Neural crest cell (in vitro differentiated cells): ENCODE results near the gene HBA1. TPM values are rescaled to one million over a fixed set of nuclear protein-coding genes. Genes with fewer than 3 reads are reported as not detected.

ENCODE experiments used
- DNase-seq: peaks from one replicate; pipeline ENCODE4 v3.0.0; 2021; ENCODE audit warnings: low read depth, mixed read lengths, low spot score
- H3K27ac Mint-ChIP-seq: one replicate; pipeline ENCODE4 v1.8.0; 2021; ENCODE audit warnings: mild to moderate bottlenecking, mixed read lengths; ENCODE audit not compliant: unreplicated experiment
- H3K27me3 Mint-ChIP-seq: 2 replicates; pipeline ENCODE4 v1.8.0; 2021; ENCODE audit warnings: low read depth, mild to moderate bottlenecking, mixed read lengths
- H3K36me3 Mint-ChIP-seq: 2 replicates; pipeline ENCODE4 v1.8.0; 2021; ENCODE audit warnings: low read depth, mild to moderate bottlenecking, mixed read lengths
- H3K4me1 Mint-ChIP-seq: 2 replicates; pipeline ENCODE4 v1.8.0; 2021; ENCODE audit warnings: mixed read lengths
- H3K4me3 Mint-ChIP-seq: one replicate; pipeline ENCODE4 v1.8.0; 2021; ENCODE audit warnings: mild to moderate bottlenecking, mixed read lengths
- H3K9me3 Mint-ChIP-seq: 2 replicates; pipeline ENCODE4 v1.8.0; 2021; ENCODE audit warnings: mixed read lengths
- total RNA-seq: library from RNA; stranded (reverse); gene quantifications from 2 replicates; pipeline ENCODE4 v1.2.1, GENCODE V29; 2021
- TF ChIP-seq, protein P1 (sequence below): fragments of 200-600 bp; sonication (generic); conservative IDR thresholded peaks from 2 replicates; pipeline ENCODE4 v1.5.0; 2021; ENCODE audit warnings: antibody characterized with exemption, mild to moderate bottlenecking

Gene HBA1
- total RNA-seq, 1 donor from 2014 or later = not detected

DNA sequence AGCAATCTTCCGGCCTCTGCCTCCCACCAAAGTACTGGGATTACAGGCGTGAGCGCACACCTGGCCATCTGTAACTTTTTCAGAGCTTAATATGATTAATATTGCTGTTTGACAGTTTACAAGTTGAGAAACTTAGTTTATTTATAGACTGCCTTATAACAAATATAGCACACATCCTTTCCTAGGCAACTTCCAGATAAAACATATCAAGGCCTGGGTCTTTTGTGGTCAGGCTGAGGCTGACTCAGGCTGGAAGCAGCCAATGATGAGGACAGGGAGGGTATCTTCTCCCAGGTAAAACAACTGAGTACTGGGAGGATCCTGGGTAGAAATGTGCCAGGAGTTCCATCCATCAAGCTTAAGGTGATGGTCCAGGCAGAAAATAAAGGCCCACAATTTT lies 36.5 kb downstream of the HBA1 start:
- Mint-ChIP-seq H3K27me3 (no peaks in the 10 kb centered on the region), H3K4me1 (no peaks in the 10 kb centered on the region), H3K4me3 (no peak overlapping the region), H3K36me3 (peaks cover 13% of the 10 kb centered on the region), H3K9me3 (no peaks in the 10 kb centered on the region), H3K27ac (no peak overlapping the region)
- no peak for DNase-seq
- TF ChIP-seq, protein P1, sequence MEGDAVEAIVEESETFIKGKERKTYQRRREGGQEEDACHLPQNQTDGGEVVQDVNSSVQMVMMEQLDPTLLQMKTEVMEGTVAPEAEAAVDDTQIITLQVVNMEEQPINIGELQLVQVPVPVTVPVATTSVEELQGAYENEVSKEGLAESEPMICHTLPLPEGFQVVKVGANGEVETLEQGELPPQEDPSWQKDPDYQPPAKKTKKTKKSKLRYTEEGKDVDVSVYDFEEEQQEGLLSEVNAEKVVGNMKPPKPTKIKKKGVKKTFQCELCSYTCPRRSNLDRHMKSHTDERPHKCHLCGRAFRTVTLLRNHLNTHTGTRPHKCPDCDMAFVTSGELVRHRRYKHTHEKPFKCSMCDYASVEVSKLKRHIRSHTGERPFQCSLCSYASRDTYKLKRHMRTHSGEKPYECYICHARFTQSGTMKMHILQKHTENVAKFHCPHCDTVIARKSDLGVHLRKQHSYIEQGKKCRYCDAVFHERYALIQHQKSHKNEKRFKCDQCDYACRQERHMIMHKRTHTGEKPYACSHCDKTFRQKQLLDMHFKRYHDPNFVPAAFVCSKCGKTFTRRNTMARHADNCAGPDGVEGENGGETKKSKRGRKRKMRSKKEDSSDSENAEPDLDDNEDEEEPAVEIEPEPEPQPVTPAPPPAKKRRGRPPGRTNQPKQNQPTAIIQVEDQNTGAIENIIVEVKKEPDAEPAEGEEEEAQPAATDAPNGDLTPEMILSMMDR = no peak

DNA sequence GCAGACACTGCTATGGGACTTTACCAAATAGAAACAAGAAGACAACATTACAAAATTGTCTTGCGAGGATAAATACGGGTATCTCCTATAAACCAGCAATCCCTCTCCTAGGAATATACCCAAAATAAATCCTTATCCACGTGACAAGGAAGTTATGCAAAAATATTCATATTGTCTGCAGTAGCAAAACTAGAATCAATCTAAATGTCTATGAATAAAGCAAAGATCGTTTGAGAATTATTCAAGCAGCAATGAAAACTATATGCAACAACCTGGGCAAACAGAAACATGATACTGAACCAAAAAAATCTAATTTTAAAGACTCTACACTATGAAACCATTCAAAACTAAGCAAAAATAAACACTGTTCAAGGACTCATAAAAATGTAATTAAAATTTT lies 43.5 kb downstream of the HBA1 start:
- Mint-ChIP-seq H3K36me3 (peaks cover 5% of the 10 kb centered on the region), H3K4me3 (no peak overlapping the region), H3K27ac (no peak overlapping the region), H3K9me3 (no peaks in the 10 kb centered on the region), H3K27me3 (no peaks in the 10 kb centered on the region), H3K4me1 (no peaks in the 10 kb centered on the region)
- TF ChIP-seq, protein P1 = no peak
- no peak for DNase-seq

Other genes starting within 250 kb of the HBA1 start
- gene POLR3K, start 123.1 kb upstream of the HBA1 start, total RNA-seq = 35.8 and 36.7 TPM in 2 replicates
- 79.1 and 85.6 TPM in 2 replicates for gene SNRNP25, start 122.9 kb upstream of the HBA1 start, total RNA-seq
- 46.5 TPM in 2 replicates for gene RHBDF1, start 104.0 kb upstream of the HBA1 start, total RNA-seq
- gene MPG, start 98.5 kb upstream of the HBA1 start, total RNA-seq = 47.7 and 50.0 TPM in 2 replicates
- gene NPRL3, start 38.0 kb upstream of the HBA1 start, total RNA-seq = 41.5 and 45.4 TPM in 2 replicates
- gene HBZ, start 24.0 kb upstream of the HBA1 start, total RNA-seq = not detected in 2 replicates
- not detected in 2 replicates for gene HBM, start 10.7 kb upstream of the HBA1 start, total RNA-seq
- gene HBA2, start 3.8 kb upstream of the HBA1 start, total RNA-seq = not detected in 2 replicates
- gene HBQ1, start 3.8 kb downstream of the HBA1 start, total RNA-seq = 1.8 and 2.9 TPM in 2 replicates
- gene LUC7L, start 52.8 kb downstream of the HBA1 start, total RNA-seq = 177 and 192 TPM in 2 replicates
- 89.8 and 97.8 TPM in 2 replicates for gene FAM234A, start 58.1 kb downstream of the HBA1 start, total RNA-seq
- 1.9 and 2.8 TPM in 2 replicates for gene RGS11, start 99.3 kb downstream of the HBA1 start, total RNA-seq
- gene ARHGDIG, start 103.9 kb downstream of the HBA1 start, total RNA-seq = 2.0 and 3.0 TPM in 2 replicates
- gene PDIA2, start 106.5 kb downstream of the HBA1 start, total RNA-seq = 1.4 and 2.1 TPM in 2 replicates
- gene AXIN1, start 176.0 kb downstream of the HBA1 start, total RNA-seq = 36.4 and 38.2 TPM in 2 replicates
- gene MRPL28, start 193.9 kb downstream of the HBA1 start, total RNA-seq = 80.4 and 84.6 TPM in 2 replicates
- 56.4 and 62.0 TPM in 2 replicates for gene PGAP6, start 205.3 kb downstream of the HBA1 start, total RNA-seq
- gene NME4, start 220.5 kb downstream of the HBA1 start, total RNA-seq = 233 and 254 TPM in 2 replicates
- gene DECR2, start 225.2 kb downstream of the HBA1 start, total RNA-seq = 22.4 and 25.7 TPM in 2 replicates
- 70.5 and 72.2 TPM in 2 replicates for gene RAB11FIP3, start 249.0 kb downstream of the HBA1 start, total RNA-seq